ENCODE data around the gene RNF212.

RNF212 gene

DNA sequence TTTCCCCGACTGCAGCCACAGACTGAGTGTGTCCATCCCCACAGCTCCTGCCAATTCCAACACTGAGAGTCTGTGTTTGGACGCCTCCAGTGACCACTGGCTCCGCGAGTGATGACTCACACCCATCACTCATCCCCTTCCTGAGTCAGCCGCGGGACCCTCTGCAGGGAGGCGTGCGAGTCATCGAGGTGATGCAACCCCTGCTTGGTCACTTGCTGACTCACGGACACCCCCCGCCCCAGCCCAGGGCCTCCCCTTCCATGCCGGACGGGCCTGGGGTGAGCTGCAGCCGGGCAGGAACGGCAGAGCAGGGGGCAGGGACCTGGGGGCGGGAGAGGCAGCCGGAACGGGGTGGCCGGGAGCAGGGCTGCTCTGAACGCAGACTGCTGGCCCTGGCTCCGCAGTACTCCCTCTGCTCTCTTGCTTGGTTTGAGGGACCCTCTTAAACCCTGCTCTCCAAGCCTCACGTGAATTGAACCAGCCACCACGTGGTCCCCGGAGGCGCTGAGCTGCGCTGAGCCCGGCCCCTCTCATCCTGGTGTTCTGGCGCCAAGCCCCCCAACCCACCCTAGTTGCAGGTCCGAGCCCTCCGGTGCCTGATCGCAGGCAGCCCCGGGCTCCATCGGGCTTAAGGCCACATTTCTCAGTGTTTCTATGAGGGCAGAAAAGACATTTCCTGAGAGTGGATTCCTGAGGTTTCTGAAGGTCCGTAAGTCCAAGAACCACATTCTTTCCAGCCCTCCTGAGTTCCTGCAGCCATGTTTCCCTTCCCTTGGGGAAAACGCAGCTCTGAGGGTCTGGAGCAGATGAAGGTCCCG, 69.5 kb downstream of the RNF212 start:
- TF ChIP-seq, protein P1, sequence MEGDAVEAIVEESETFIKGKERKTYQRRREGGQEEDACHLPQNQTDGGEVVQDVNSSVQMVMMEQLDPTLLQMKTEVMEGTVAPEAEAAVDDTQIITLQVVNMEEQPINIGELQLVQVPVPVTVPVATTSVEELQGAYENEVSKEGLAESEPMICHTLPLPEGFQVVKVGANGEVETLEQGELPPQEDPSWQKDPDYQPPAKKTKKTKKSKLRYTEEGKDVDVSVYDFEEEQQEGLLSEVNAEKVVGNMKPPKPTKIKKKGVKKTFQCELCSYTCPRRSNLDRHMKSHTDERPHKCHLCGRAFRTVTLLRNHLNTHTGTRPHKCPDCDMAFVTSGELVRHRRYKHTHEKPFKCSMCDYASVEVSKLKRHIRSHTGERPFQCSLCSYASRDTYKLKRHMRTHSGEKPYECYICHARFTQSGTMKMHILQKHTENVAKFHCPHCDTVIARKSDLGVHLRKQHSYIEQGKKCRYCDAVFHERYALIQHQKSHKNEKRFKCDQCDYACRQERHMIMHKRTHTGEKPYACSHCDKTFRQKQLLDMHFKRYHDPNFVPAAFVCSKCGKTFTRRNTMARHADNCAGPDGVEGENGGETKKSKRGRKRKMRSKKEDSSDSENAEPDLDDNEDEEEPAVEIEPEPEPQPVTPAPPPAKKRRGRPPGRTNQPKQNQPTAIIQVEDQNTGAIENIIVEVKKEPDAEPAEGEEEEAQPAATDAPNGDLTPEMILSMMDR (conservative IDR thresholded peaks at IDR 0.05; ENCODE audit: low read length), result no peak
- DNase-seq (ENCODE audit: low read depth), result peak; percentile 99
- peak overlapping the region; percentile 37 for H3K4me3 ChIP-seq (ENCODE audit: low read length)

DNA sequence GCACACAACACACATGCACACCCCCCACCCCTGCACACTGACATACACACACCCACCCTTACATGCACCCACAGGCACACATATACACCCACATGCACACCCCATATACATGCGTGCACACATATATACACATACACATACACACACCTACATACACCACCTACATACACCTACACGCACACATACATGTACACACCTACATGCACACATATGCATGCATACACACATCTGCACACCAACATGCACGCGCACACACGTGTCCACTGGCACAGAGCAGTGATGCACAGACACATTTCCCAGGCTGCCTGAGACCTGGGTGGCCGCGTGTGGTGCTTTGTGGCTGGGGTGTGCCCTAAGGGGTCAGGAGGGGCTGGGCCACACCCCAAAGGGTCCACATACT, 70.2 kb downstream of the RNF212 start:
- H3K4me3 ChIP-seq (ENCODE audit: low read length), result peak overlapping the region; percentile 15; the same call in 1 of the 2 replicates
- TF ChIP-seq, protein P1 (conservative IDR thresholded peaks at IDR 0.05; ENCODE audit: low read length), result no peak
- no peak for DNase-seq (ENCODE audit: low read depth)

DNA sequence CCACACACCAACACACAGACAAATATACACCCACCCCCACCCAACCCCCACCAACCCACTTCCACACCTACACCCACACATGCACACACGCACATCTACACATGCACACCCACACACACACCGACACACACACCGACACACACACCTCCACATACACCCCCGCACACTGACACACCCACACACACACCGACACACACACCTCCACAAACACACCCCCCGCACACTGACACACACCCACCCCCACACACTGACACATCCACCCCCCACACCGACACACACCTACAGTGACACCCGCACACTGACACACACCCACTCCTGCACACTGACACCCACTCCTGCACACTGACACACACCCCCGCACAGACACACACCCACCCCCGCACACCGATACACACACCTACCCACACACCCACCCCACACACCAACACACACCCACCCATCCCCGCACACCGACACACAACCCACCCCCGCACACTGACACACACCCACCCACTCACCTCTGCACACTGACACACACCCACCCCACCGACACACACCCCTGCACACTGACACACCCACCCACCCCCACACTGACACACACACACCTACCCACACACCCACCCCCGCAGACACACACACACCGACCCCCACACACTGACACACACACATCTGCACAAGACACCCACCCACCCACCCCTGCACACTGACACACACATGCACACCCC, 70.9 kb downstream of the RNF212 start:
- TF ChIP-seq, protein P1 (conservative IDR thresholded peaks at IDR 0.05; ENCODE audit: low read length), result no peak
- DNase-seq (ENCODE audit: low read depth), result no peak
- H3K4me3 ChIP-seq (ENCODE audit: low read length), result no peak overlapping the region

DNA sequence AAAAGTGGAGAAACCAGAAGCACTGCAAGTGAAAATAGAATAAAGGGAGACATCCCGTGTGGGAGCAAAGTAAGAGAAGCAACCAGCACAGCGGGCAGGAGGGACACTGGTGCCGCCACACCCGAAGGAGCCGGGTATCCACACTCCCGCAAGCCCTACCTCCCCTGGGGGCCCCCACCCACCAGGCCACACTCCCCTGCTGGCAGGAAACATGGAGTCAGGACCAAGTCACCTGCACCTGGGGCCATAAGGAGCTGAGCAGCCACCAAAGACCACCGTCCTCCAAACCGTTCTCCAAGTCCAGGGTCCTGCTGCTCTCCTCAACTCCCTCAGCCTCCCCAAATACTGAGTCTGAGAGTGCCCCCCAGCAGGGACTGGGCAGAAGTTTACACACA, 71.4 kb downstream of the RNF212 start:
- H3K4me3 ChIP-seq (ENCODE audit: low read length), result peak overlapping the region; percentile 16; the same call in 1 of the 2 replicates
- TF ChIP-seq, protein P1 (conservative IDR thresholded peaks at IDR 0.05; ENCODE audit: low read length), result no peak
- no peak for DNase-seq (ENCODE audit: low read depth)

DNA sequence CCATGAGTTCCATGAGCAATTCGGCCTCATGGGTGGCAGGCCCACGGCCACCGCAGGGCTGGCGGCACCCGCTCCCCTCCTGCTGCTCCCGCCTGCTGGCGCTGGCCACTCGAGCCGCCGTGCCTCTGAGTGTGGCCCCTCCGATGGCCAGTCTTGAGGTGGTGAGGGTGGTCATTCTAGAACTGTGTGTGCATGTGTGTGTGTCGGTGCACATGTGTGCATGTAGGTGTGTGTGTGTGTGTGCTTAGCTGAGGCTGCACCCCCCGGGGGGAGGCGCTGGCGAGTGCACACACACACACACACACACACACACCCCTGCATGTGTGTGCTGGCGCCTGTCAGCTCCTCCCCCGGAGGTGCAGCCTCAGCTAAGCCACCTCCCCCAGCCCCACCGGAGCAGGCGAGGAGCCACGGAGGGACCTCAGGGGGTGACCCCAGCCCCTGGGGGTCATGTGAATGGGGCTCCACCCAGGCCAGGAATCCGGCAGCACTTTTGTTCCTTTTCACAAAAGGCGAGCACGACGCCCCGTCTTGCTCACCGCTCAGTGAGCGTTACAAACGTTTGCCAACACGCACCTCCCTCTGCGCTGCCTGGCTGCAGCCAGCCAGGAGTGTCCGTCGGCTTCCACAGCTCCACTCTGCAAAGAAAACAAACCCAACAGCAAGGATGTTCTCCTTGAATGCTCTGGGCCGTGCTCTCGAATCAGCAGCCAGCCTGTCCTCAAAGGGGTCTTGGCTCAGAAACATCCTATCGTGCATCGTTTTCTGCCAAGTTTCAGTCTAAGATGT, 72.0 kb downstream of the RNF212 start:
- H3K4me3 ChIP-seq (ENCODE audit: low read length), result peak overlapping the region; percentile 16; the same call in 1 of the 2 replicates
- TF ChIP-seq, protein P1 (conservative IDR thresholded peaks at IDR 0.05; ENCODE audit: low read length), result no peak
- DNase-seq (ENCODE audit: low read depth), result peak; percentile 32

DNA sequence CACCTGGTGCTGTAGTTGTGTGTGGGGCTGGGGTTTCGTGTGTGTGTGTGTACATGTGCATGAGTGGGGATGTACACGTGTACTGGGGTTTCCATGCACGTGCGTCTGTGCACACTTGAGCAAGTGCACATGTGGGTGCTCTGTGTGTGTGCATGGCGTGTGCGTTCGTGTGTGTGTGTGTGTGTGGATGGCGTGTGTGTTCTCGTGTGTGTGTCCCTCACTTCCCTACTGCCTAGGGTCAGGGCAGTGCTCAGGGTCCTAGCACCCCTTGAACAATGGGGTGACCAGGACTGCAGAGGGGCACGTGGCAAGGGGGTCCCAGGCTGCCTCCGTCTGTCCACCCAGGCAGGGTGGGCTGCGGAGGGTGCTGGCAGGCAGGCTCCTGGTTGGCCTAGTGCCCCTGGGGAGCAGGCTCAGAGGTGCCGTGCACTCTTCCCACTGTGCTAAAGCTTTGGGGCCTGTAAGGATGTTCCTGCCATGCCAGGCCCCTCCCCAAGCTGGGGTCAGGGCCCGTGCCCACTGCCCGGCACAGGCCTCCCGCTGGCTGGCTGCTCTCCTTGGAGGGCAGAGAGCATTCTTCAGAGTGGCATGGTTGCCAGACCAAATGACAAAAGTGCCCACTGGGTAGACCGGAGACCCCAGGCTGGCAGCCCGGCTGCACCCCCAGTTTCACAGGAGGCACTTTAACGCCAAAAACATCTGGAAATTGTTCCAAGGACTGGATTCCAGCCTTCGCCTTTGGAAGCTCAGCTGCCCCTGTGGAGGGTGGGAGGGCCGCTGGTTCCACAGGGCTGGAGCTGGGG, 72.8 kb downstream of the RNF212 start:
- TF ChIP-seq, protein P1 (conservative IDR thresholded peaks at IDR 0.05; ENCODE audit: low read length), result no peak
- DNase-seq (ENCODE audit: low read depth), result no peak
- no peak overlapping the region for H3K4me3 ChIP-seq (ENCODE audit: low read length)
